NT2/D1 (cell line): ENCODE measurements around the gene LRP8.

ENCODE experiments used
- DNase-seq: peaks from one replicate; pipeline ENCODE4 v3.0.0-alpha.2; 2011; ENCODE audit warnings: low read depth, low spot score
- H3K27me3 ChIP-seq: 2 replicates; pipeline ENCODE4 v1.6.0; 2011; ENCODE audit warnings: mild to moderate bottlenecking; ENCODE audit not compliant: insufficient read length, insufficient read depth
- H3K36me3 ChIP-seq: 2 replicates; pipeline ENCODE4 v1.6.1; 2011; ENCODE audit warnings: mild to moderate bottlenecking, low read length, mixed read lengths; ENCODE audit not compliant: insufficient read depth, insufficient read length
- H3K4me1 ChIP-seq: 2 replicates; pipeline ENCODE4 v1.5.1; 2011; ENCODE audit not compliant: insufficient read depth, insufficient read length
- H3K4me3 ChIP-seq: 2 replicates; pipeline ENCODE4 v1.5.1; 2011; ENCODE audit warnings: low read depth; ENCODE audit not compliant: insufficient read length
- H3K9ac ChIP-seq: 2 replicates; pipeline ENCODE4 v1.6.0; 2011; ENCODE audit warnings: low read depth; ENCODE audit not compliant: insufficient read length
- H3K9me3 ChIP-seq: 2 replicates; pipeline ENCODE4 v1.5.1; 2011; ENCODE audit warnings: mild to moderate bottlenecking, low read length; ENCODE audit not compliant: insufficient read depth
- SUZ12 ChIP-seq: IDR thresholded peaks from 2 replicates; pipeline ENCODE4 v1.6.1; 2011; ENCODE audit not compliant: insufficient read length, insufficient read depth; ENCODE audit errors: extremely low read depth
- YY1 ChIP-seq: IDR thresholded peaks from 2 replicates; pipeline ENCODE4 v1.6.1; 2011; ENCODE audit not compliant: insufficient read length, insufficient read depth
- ZNF274 ChIP-seq: IDR thresholded peaks from 2 replicates; pipeline ENCODE4 v1.6.1; 2011; ENCODE audit warnings: mild to moderate bottlenecking, low read depth, low read length

Gene LRP8

DNA sequence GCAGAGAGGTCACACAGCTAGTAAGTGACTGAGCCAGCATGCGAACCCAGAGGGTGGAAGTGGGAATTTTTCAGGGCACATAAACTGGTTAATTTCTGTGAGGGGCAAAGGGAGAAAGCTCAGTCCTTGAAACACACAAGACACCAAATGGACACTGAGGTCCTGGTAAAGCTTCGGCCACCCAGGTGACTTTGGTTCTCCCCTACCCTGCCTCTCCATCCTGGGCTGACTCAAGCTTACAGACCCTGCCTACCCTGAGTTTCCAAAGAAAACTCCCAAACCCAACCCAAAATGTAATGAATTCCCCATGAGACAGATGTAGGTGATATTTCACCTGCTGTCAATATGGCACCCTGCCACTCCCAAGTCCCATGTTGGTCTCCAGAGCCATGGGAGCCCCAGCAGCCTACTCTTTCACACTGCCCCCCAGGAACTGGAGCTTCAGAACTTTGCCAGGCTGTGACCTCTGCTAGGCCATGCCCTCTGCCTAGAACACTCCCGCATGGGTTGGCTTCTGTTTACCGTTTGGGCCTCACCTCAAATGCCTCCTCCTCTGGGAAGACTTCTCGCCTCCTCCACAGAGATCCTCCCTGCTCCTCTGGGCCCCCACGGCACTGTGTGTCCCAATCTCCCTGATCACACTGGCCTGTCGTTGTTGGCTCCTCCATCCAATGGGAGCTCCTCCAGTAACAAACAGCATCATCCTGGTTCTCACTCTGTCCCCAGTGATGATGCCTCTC lies 3.7 kb upstream of the LRP8 start:
- TF ChIP-seq YY1 (no peak), ZNF274 (no peak), SUZ12 (no peak)
- H3K9me3 ChIP-seq = no peaks in the 10 kb centered on the region
- no peak for DNase-seq
- no peak overlapping the region for H3K9ac ChIP-seq
- H3K27me3 ChIP-seq = peaks cover 11% of the 10 kb centered on the region
- H3K4me3 ChIP-seq = no peak overlapping the region
- H3K4me1 ChIP-seq = peaks cover 5% of the 10 kb centered on the region
- peaks cover 22% of the 10 kb centered on the region for H3K36me3 ChIP-seq

DNA sequence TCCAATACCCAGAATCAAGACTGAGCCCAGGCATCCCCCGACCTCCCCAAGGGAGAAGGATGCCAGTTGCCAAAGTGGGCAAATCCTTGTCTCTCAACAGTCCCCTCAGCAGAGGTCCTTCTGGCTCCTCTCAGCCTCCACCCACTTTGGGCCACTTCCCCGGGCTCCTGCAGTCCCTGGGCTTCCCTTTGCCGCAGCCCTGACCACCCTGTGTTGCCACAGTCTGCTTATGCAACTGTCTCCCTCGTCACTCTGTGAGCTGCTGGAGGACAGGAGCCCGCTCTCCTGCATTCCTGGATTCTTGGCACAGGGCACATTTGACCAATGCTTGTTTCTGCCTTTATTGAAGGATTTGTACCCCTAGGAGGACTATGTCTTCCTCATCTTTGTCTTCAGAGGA lies 2.9 kb upstream of the LRP8 start:
- DNase-seq = no peak
- H3K36me3 ChIP-seq = peaks cover 23% of the 10 kb centered on the region
- no peak overlapping the region for H3K9ac ChIP-seq
- peaks cover 6% of the 10 kb centered on the region for H3K4me1 ChIP-seq
- TF ChIP-seq YY1 (no peak), SUZ12 (no peak), ZNF274 (no peak)
- peaks cover 11% of the 10 kb centered on the region for H3K27me3 ChIP-seq
- no peak overlapping the region for H3K4me3 ChIP-seq
- no peaks in the 10 kb centered on the region for H3K9me3 ChIP-seq

DNA sequence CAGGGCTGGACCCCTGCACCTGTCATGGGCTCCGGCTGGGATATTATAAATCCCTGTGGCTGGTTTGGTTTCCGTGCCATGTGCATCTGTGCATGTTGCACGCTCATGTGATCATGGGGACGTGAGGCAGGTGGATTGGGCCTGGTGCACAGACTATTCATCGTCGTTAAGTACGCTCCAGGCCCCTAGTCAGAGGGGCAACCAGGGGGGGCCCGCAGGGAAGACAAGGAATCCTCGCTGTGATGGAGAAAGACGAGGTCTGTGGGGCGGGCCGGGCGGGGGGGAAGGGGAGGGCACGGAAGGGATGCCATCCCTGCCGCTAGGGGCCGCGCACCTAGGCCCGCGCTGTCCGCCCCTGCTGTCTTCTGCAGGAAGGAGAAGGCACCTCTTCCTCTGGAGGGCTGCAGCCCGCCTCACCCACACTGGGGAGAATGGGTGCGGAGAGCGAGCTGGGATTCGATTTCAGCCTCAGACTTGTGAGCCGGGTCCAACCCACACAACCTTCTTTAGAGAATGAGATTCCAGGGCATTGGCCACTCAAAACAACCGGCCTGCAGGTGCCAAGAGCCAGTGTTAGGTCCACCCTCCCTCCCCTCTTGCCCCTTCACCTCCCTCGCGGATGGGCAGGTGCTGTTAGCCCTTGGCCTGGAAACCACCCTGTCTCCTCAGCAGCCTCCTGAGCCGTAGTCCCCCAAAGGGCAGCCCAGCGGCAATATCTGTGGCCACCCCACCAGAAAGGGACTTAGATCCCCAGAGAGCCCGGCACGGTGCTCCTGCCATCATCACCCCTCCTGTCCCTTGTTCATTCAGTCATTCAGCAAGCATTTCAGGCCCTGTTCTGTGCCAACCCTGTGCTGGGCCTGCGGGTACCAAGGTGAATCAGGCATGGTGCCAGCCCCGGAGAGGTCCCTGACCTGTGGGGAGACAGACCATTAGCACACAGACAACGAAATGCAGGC lies 950 bp upstream of the LRP8 start:
- Histone ChIP-seq H3K4me1 (peaks cover 24% of the 10 kb centered on the region), H3K9ac (peak overlapping the region; percentile 91), H3K27me3 (peaks cover 11% of the 10 kb centered on the region), H3K9me3 (no peaks in the 10 kb centered on the region), H3K36me3 (peaks cover 41% of the 10 kb centered on the region), H3K4me3 (peak overlapping the region; percentile 73)
- TF ChIP-seq SUZ12 = no peak
- TF ChIP-seq ZNF274 = no peak
- no peak for TF ChIP-seq YY1
- peak; percentile 48 for DNase-seq

DNA sequence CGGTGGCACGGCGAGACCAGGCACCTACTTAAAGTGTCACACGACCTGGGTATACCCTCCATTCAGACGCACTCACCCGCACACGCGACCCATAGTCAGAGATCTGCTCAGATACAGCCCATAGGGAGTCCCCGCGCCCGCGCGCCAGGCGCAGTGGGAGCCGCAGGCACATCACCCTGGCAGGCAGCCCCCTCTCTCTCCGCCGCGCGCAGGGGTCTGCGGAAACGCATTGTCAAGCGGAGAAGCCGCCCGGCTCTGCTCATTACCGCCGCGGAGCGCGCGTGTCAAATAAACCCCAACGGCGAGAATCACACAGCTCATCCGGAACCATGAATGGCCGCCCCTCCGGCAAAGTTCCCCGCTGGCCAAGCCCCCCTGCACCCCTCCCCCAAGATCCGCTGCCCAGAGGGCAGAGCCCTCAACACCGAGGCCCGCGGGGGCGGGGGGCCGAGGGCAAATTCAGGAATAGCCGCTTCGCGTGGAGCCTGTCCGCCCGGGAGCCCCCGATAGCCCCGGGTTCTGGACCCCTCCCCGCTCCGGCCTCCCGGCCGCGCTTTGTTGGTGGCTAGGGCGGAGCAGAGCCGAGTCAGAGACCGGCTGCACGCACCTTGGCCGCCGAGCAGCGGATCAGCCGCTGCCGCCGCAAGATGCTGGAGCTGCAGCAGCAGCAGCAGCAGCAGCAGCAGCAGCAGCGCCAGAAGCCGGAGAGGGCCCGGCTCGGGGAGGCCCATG lies 522 bp downstream of the LRP8 start:
- peak overlapping the region; percentile 99 for H3K4me3 ChIP-seq
- H3K9me3 ChIP-seq = no peaks in the 10 kb centered on the region
- peaks cover 11% of the 10 kb centered on the region for H3K27me3 ChIP-seq
- TF ChIP-seq SUZ12 (no peak), YY1 (no peak), ZNF274 (no peak)
- DNase-seq = peak; percentile 36
- H3K4me1 ChIP-seq = peaks cover 28% of the 10 kb centered on the region
- peaks cover 50% of the 10 kb centered on the region for H3K36me3 ChIP-seq
- H3K9ac ChIP-seq = peak overlapping the region; percentile 100

DNA sequence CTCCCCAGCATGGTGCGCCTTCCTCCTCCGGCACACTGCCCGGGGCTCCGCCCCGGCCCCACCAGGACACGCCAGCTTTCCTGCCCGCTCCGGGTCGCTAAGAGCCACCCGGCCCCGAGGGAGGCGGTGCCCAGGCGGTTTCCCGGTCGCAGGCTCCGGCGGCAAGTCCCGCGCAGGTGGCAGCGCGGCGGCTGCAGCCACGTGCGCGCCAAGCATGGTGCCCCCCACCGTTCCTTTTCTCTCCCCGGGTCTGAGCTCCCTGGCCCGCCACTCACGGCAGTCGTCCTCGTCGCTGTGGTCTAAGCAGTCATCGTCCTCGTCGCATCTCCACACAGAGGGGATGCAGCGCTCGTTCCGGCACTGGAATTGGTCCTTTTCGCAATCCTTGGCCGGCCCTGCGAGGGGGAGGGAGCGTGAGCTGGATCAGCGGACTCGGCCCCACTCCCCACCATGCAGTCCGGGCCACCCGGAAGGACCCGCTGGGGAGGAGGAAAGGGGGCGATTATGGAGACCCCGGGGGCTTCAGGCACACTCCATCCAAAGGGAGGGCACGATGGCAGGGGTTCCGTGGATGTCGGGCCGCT lies 1.2 kb downstream of the LRP8 start:
- Histone ChIP-seq H3K27me3 (peaks cover 11% of the 10 kb centered on the region), H3K9ac (peak overlapping the region; percentile 100), H3K9me3 (no peaks in the 10 kb centered on the region), H3K4me1 (peaks cover 33% of the 10 kb centered on the region), H3K4me3 (peak overlapping the region; percentile 99), H3K36me3 (peaks cover 50% of the 10 kb centered on the region)
- no peak for TF ChIP-seq YY1
- no peak for TF ChIP-seq SUZ12
- peak; percentile 36 for DNase-seq

DNA sequence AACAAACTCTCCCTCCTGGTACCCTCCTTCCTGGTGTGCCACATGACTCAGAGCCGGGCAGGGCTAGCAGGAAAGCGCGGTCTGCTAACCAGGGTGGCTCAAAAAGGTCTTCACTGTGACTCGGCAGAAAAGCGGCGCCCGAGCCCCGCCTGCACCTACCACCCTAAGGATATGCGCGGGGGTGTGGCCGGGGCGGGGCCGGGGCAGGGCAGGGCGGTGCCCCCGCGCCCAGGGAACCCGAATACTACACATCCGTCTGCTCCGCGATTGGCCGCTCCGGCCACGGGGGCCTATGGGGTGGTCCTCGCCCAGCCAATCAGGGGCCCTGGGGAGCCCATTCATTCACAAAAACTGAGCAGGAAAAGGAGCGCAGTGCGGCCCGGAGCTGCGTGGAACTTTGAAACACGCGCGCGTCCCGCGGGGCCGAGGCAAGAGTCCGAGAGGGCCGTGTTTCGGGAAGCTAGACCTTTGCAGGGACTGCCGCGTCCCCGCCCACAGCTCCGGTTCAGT lies 1.7 kb downstream of the LRP8 start:
- DNase-seq = peak; percentile 96
- peak overlapping the region; percentile 99 for H3K4me3 ChIP-seq
- peak overlapping the region; percentile 100 for H3K9ac ChIP-seq
- H3K36me3 ChIP-seq = peaks cover 56% of the 10 kb centered on the region
- H3K27me3 ChIP-seq = peaks cover 11% of the 10 kb centered on the region
- H3K4me1 ChIP-seq = peaks cover 38% of the 10 kb centered on the region
- TF ChIP-seq SUZ12 (no peak), YY1 (no peak), ZNF274 (no peak)
- no peaks in the 10 kb centered on the region for H3K9me3 ChIP-seq
